Right cardiac atrium (tissue), 5 donors: ENCODE results near the gene RETREG1. TPM values are rescaled to one million over a fixed set of nuclear protein-coding genes. Genes with fewer than 3 reads are reported as not detected.

ENCODE experiments used
- polyA plus RNA-seq: library from polyadenylated mRNA; stranded (reverse); fragments of 200-250 nt; gene quantifications from one replicate; pipeline ENCODE4 v1.2.3, GENCODE V29; 2013
- total RNA-seq, 4 donors: library from RNA; stranded (reverse); fragmentation: NEBNext Ultra II Directional; extraction: Animal tissue kit (Norgen Biotek cat#: 25700); gene quantifications; one replicate each; pipeline ENCODE4 v1.2.1, GENCODE V29; 2021
- donor health status: healthy with polysubstance abuse.
- donor health status: DM: no; HTN: yes; CAD: no.
- donor health status: DM: no; HTN: no; CAD: no.
- donor health status: DM: no; HTN: yes; CAD: no; lungs with severe emphysema.
- donor health status: DM: yes; HTN: yes; CAD: no.

The RETREG1 gene
- total and polyA plus RNA-seq, 5 donors = 114 to 209 (median 148) TPM

Other genes with a start within 250 kb of the RETREG1 start
- gene ZNF622, start 151.2 kb downstream of the RETREG1 start, total RNA-seq = 10 to 100 TPM; 35.9 to 51.0 (median 40.2) TPM
- 44.6 TPM for gene ZNF622, start 151.2 kb downstream of the RETREG1 start, polyA plus RNA-seq